MCF 10A (cell line): ENCODE results near the gene DNAH9. TPM values are rescaled to one million over a fixed set of nuclear protein-coding genes. Genes with fewer than 3 reads are reported as not detected.

Source experiments
- BruUV-seq: library from RNA; stranded (reverse); fragments of 400-500 nt; replicated peaks from 2 replicates; lab custom pipeline; 2021; lab: Mats Ljungman, UMichigan
- CTCF ChIA-PET: fragments of 300-600 bp; sonication (Branson Sonifier 250); formaldehyde crosslinking; extraction: SDS; loops from one replicate; lab custom pipeline; 2021; ENCODE audit warnings: antibody characterized with exemption, inconsistent platforms; lab: Yijun Ruan, JAX
- POLR2A ChIA-PET: fragments of 300-600, 350-650 bp; sonication (Branson Sonifier 250); formaldehyde crosslinking; extraction: SDS; loops from one replicate; lab custom pipeline; 2020; ENCODE audit warnings: antibody characterized with exemption, inconsistent platforms; lab: Yijun Ruan, JAX
- DNase-seq: peaks from one replicate; pipeline ENCODE4 v3.0.0-alpha.2; 2018; ENCODE audit not compliant: unreplicated experiment
- H3K27ac Mint-ChIP-seq: one replicate; pipeline ENCODE4 v1.8.0; 2022; ENCODE audit warnings: mild to moderate bottlenecking, low read depth, mixed read lengths; ENCODE audit not compliant: unreplicated experiment
- H3K27me3 Mint-ChIP-seq: one replicate; pipeline ENCODE4 v1.8.0; 2022; ENCODE audit warnings: mixed read lengths; ENCODE audit not compliant: insufficient read depth, unreplicated experiment
- H3K36me3 Mint-ChIP-seq: one replicate; pipeline ENCODE4 v1.8.0; 2022; ENCODE audit warnings: mild to moderate bottlenecking, moderate library complexity, mixed read lengths; ENCODE audit not compliant: insufficient read depth, unreplicated experiment
- H3K4me1 Mint-ChIP-seq: one replicate; pipeline ENCODE4 v1.8.0; 2022; ENCODE audit warnings: mixed read lengths; ENCODE audit not compliant: insufficient read depth, unreplicated experiment
- H3K4me3 Mint-ChIP-seq: one replicate; pipeline ENCODE4 v1.8.0; 2022; ENCODE audit warnings: mild to moderate bottlenecking, moderate library complexity, mixed read lengths; ENCODE audit not compliant: unreplicated experiment
- H3K9me3 Mint-ChIP-seq: one replicate; pipeline ENCODE4 v1.8.0; 2022; ENCODE audit warnings: mixed read lengths; ENCODE audit not compliant: unreplicated experiment
- intact Hi-C: fragments of 100-400 bp; cut with micrococcal nuclease; formaldehyde crosslinking; loops from 2 replicates; pipeline ENCODE4 v1.14.1; 2022
- total RNA-seq: library from RNA; stranded (reverse); gene quantifications from 2 replicates; pipeline ENCODE4 v1.2.3, GENCODE V29; 2022
- TF ChIP-seq, protein P1 (sequence below): fragments of 200-600 bp; IDR thresholded peaks from one replicate; pipeline ENCODE4 v1.8.0; 2022; ENCODE audit warnings: antibody characterized with exemption, mild to moderate bottlenecking; ENCODE audit not compliant: unreplicated experiment

DNAH9 gene
- total RNA-seq, 1 experiment from 2014 or later = 0.44 TPM

DNA sequence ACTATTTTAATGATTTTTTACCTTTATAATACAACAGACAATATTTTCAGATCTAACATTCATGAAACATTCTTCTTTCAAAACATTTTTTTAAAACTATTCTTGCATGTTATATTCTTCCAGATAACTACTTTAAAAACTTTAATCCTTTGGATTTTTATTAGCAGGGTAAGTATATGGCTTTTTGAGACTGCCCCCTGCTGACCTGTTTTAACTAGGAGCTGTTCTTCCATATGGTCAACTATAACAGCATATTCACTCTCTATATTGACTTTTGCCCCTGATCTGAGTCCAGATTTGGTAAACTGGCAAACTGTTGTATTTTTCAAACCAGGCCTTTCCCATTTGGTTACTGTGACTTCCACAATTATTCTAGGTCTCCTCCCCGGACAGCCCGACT lies 382.5 kb downstream of the DNAH9 start:
- Mint-ChIP-seq H3K9me3 (no peaks in the 10 kb centered on the region), H3K4me1 (peaks cover 17% of the 10 kb centered on the region), H3K4me3 (no peak overlapping the region), H3K36me3 (peaks cover 33% of the 10 kb centered on the region), H3K27me3 (no peaks in the 10 kb centered on the region), H3K27ac (no peak overlapping the region)
- POLR2A ChIA-PET = interaction anchor here (0.6 to 2.4 kb wide), 4 partner anchors 36 to 281 kb away, joined by 3 to 15 read pairs (median 4); no protein-coding TSS in a partner anchor
- intact Hi-C loops = loop anchor here (10.0 kb wide), 4 partner anchors 236 to 1246 kb away; partner anchors contain the start of gene TMEM220
- TF ChIP-seq, protein P1, sequence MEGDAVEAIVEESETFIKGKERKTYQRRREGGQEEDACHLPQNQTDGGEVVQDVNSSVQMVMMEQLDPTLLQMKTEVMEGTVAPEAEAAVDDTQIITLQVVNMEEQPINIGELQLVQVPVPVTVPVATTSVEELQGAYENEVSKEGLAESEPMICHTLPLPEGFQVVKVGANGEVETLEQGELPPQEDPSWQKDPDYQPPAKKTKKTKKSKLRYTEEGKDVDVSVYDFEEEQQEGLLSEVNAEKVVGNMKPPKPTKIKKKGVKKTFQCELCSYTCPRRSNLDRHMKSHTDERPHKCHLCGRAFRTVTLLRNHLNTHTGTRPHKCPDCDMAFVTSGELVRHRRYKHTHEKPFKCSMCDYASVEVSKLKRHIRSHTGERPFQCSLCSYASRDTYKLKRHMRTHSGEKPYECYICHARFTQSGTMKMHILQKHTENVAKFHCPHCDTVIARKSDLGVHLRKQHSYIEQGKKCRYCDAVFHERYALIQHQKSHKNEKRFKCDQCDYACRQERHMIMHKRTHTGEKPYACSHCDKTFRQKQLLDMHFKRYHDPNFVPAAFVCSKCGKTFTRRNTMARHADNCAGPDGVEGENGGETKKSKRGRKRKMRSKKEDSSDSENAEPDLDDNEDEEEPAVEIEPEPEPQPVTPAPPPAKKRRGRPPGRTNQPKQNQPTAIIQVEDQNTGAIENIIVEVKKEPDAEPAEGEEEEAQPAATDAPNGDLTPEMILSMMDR = peak; percentile 39
- CTCF ChIA-PET = interaction anchor here (0.6 to 7.5 kb wide), 11 partner anchors 12 to 1243 kb away, joined by 3 to 48 read pairs (median 5); no protein-coding TSS in a partner anchor
- no TSS peak for BruUV-seq
- DNase-seq = peak; percentile 38

DNA sequence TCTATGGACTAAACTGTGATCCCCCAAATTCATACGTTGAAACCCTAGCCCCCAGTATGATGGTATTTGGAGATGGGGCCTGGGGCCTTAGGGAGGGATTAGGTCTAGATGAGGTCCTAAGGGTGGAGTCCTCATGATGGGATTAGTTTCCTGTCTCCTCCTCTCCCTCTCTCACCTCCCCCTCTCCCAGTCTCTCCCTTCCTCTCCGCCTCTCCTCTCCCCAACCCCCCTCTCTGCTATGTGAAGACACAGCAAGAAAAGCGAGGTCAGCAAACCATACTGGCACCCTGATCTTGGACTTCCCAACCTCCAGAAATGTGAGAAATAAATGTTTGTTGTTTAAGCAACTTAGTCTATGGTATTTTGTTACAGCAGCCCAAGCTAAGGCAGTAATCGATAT lies 383.6 kb downstream of the DNAH9 start:
- H3K9me3 Mint-ChIP-seq = no peaks in the 10 kb centered on the region
- ChIA-PET POLR2A (interaction anchor here (1.2 to 2.7 kb wide), 3 partner anchors 15 to 41 kb away, joined by 3 to 15 read pairs (median 14); partner anchors contain the start of gene ZNF18), CTCF (interaction anchor here (0.6 to 7.5 kb wide), 11 partner anchors 8 to 1107 kb away, joined by 3 to 48 read pairs (median 5); partner anchors contain the start of gene ZNF18)
- no peak overlapping the region for H3K4me3 Mint-ChIP-seq
- H3K27me3 Mint-ChIP-seq = no peaks in the 10 kb centered on the region
- peaks cover 7% of the 10 kb centered on the region for H3K4me1 Mint-ChIP-seq
- intact Hi-C loops = loop anchor here (10.0 kb wide), 4 partner anchors 237 to 1247 kb away; partner anchors contain the start of gene TMEM220
- peaks cover 23% of the 10 kb centered on the region for H3K36me3 Mint-ChIP-seq
- no peak for DNase-seq
- H3K27ac Mint-ChIP-seq = peak overlapping the region; percentile 27
- no TSS peak for BruUV-seq
- TF ChIP-seq, protein P1 = no peak

DNA sequence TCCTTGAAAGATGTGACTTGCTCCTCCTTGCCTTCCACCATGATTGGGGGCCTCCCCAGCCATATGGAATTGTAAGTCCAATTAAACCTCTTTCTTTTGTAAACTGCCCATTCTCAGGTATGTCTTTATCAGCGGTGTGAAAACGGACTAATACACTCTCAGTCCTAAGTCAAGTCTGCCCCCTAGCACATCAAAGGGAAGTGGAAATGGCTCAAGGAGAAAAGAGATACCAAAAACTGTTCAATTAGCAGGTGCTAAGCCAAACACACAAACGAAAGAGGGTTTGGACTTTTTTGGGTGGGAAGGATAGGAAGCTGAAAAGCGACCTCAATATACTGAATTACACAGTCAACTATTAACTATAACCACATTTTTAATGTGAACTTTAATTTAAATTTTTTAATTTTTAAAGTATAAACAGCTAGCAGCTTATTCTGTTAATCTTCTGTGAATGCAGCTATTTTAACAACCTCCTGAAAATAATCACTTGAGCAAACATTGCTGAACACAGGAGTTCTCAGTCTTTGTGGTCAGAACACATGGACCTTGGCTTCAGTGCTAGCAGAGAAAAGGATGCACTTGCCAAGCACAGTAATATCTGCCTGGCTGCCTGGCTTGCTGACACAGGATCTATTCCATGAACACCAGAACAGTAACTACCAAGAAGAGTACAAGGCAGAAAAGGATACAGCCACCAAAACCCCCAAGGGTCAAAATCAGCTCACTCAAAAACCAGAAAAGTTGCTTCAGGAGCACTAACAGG lies 388.1 kb downstream of the DNAH9 start:
- H3K4me3 Mint-ChIP-seq = no peak overlapping the region
- no TSS peak for BruUV-seq
- H3K27me3 Mint-ChIP-seq = no peaks in the 10 kb centered on the region
- intact Hi-C loops = loop anchor here (5.0 to 10.0 kb wide), 5 partner anchors 49 to 1252 kb away; partner anchors contain the start of gene TMEM220
- TF ChIP-seq, protein P1 = no peak
- no peak for DNase-seq
- ChIA-PET CTCF (interaction anchor here (0.6 to 6.9 kb wide), 36 partner anchors 8 to 1376 kb away, joined by 3 to 66 read pairs (median 4); partner anchors contain the start of genes MAP2K4 and ZNF18), POLR2A (interaction anchor here (1.1 to 2.9 kb wide), 4 partner anchors 11 to 50 kb away, joined by 4 to 13 read pairs (median 6); partner anchors contain the start of gene ZNF18)
- peaks cover 22% of the 10 kb centered on the region for H3K36me3 Mint-ChIP-seq
- no peaks in the 10 kb centered on the region for H3K9me3 Mint-ChIP-seq
- peaks cover 6% of the 10 kb centered on the region for H3K4me1 Mint-ChIP-seq
- no peak overlapping the region for H3K27ac Mint-ChIP-seq

DNA sequence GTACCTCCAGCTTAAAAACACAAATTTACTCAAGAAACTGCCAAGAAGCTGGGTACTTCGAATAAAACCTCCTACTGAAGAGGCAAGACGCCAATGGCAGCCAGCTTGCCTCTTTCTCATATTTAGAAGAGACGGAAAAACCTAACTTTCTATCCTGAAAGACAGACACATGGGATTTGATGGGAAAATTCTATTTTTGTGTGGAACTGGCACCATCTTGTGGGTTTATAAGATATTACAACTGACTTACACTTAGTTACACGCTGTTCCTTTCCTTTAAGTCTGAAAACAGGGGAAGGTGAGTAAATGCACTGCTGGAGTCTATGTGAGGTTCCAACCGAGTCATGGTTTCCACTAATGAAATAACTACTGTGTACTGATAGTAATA lies 388.7 kb downstream of the DNAH9 start:
- POLR2A ChIA-PET = interaction anchor here (1.1 to 2.9 kb wide), 3 partner anchors 10 to 51 kb away, joined by 4 to 13 read pairs (median 7); partner anchors contain the start of gene ZNF18
- H3K9me3 Mint-ChIP-seq = no peaks in the 10 kb centered on the region
- TF ChIP-seq, protein P1 = peak; percentile 69
- CTCF ChIA-PET = interaction anchor here (0.6 to 6.9 kb wide), 32 partner anchors 8 to 1376 kb away, joined by 3 to 66 read pairs (median 4); partner anchors contain the start of genes MAP2K4 and ZNF18
- H3K27ac Mint-ChIP-seq = no peak overlapping the region
- H3K27me3 Mint-ChIP-seq = no peaks in the 10 kb centered on the region
- no TSS peak for BruUV-seq
- peaks cover 5% of the 10 kb centered on the region for H3K4me1 Mint-ChIP-seq
- no peak overlapping the region for H3K4me3 Mint-ChIP-seq
- intact Hi-C loops = loop anchor here (1.0 to 10.0 kb wide), 8 partner anchors 50 to 1252 kb away; partner anchors contain the start of gene TMEM220
- peaks cover 23% of the 10 kb centered on the region for H3K36me3 Mint-ChIP-seq
- peak; percentile 61 for DNase-seq
